Immature natural killer cell (primary cell): Measurements from ENCODE around the gene SRPK2. TPM values are rescaled to one million over a fixed set of nuclear protein-coding genes. Genes with fewer than 3 reads are reported as not detected.
A peak's percentile ranks its signal among the peaks of the same experiment; 100 is the strongest.

Experiments used
- DNase-seq, 3 donors: peaks; one replicate each; pipeline ENCODE4 v3.0.0; 2022; ENCODE audit warnings: mixed read lengths in 1 of 3
- H3K27ac Mint-ChIP-seq, 6 donors: one replicate each; pipeline ENCODE4 v1.8.0; 2020; ENCODE audit warnings: mixed read lengths in 6 of 6, mild to moderate bottlenecking in 5 of 6, inconsistent platforms in 4 of 6, moderate library complexity in 3 of 6
- H3K27me3 Mint-ChIP-seq, 3 donors: one replicate each; pipeline ENCODE4 v1.8.0; 2020 to 2021; ENCODE audit warnings: low read depth in 3 of 3, mild to moderate bottlenecking in 3 of 3, mixed read lengths in 3 of 3, moderate library complexity in 3 of 3, inconsistent platforms in 1 of 3
- H3K36me3 Mint-ChIP-seq, 3 donors: one replicate each; pipeline ENCODE4 v1.8.0; 2020; ENCODE audit warnings: mixed read lengths in 3 of 3, inconsistent platforms in 2 of 3, mild to moderate bottlenecking in 2 of 3
- H3K4me1 Mint-ChIP-seq, 2 donors: one replicate each; pipeline ENCODE4 v1.8.0; 2020; ENCODE audit warnings: inconsistent platforms in 2 of 2, mild to moderate bottlenecking in 2 of 2, mixed read lengths in 2 of 2, moderate library complexity in 1 of 2
- H3K4me3 Mint-ChIP-seq, 5 donors: one replicate each; pipeline ENCODE4 v1.8.0; 2020; ENCODE audit warnings: mild to moderate bottlenecking in 5 of 5, mixed read lengths in 5 of 5, inconsistent platforms in 3 of 5, moderate library complexity in 3 of 5
- H3K9me3 Mint-ChIP-seq, 6 donors: one replicate each; pipeline ENCODE4 v1.8.0; 2020; ENCODE audit warnings: mild to moderate bottlenecking in 6 of 6, mixed read lengths in 6 of 6, inconsistent platforms in 4 of 6, moderate library complexity in 3 of 6
- polyA plus RNA-seq, 3 donors: library from polyadenylated mRNA; unstranded; fragments of 300-500 nt; fragmentation: Illumina TruSeq; gene quantifications; one replicate each; pipeline ENCODE4 v1.2.3, GENCODE V29; 2021

SRPK2 gene
- polyA plus RNA-seq, 3 donors from 2014 or later = 51.5 to 92.2 (median 64.1) TPM

DNA sequence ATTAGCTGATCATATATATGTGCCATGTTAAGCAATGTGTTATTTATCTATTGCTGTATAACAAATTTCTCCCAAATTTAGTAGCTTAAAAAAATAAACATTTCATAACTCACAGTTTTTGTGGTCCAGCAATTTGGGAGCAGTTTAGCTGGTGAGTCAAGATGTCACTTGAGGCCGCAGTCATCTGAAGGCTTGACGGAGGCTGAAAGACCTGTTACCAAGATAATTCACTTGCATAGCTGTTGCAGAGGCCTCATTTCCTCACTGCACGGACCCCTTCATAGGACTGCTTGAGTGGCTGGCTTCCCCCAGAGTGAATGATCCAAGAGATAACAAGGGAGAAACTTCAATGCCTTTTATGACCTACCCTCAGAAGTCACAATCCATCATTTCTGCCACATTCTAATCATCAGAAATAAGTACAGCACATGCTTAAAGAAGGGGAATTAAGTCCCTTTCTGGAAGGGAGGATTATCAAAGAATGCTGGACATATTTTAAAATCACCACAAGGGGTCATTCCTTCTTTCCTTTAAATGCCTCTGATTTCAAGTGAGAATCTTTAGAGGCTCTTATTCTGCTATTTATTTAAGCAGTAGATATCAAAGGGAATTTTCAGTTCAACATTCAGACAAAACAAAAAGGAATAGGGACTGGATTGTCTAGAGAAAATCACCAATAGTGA is 10.5 kb upstream of the SRPK2 start:
- no peak overlapping the region for H3K4me3 Mint-ChIP-seq
- no peaks in the 10 kb centered on the region for H3K4me1 Mint-ChIP-seq
- H3K27ac Mint-ChIP-seq = no peak overlapping the region
- no peak for DNase-seq
- H3K9me3 Mint-ChIP-seq = no peaks in the 10 kb centered on the region
- H3K27me3 Mint-ChIP-seq = no peaks in the 10 kb centered on the region
- no peaks in the 10 kb centered on the region for H3K36me3 Mint-ChIP-seq

DNA sequence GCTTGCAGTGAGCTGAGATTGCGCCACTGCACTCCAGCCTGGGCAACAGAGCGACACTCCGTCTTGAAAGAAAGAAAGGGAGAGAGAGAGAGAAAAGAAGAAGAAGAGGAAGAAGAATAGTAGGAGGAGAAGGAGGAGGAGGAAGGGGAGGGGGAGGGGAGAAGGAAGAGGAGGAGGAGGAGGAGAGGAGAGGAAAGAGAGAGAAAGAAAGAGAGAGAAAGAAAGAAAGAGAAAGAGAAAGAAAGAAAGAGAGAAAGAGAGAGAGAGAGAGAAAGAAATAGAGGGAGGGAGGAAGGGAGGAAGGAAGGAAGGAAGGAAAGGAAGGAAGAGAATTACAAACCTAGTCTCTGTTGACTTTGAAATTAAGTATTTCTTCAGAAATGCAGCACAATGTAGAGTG is 7.8 kb upstream of the SRPK2 start:
- H3K36me3 Mint-ChIP-seq = no peaks in the 10 kb centered on the region
- no peaks in the 10 kb centered on the region for H3K4me1 Mint-ChIP-seq
- no peak overlapping the region for H3K27ac Mint-ChIP-seq
- no peaks in the 10 kb centered on the region for H3K9me3 Mint-ChIP-seq
- H3K4me3 Mint-ChIP-seq = no peak overlapping the region
- no peak for DNase-seq
- no peaks in the 10 kb centered on the region for H3K27me3 Mint-ChIP-seq

DNA sequence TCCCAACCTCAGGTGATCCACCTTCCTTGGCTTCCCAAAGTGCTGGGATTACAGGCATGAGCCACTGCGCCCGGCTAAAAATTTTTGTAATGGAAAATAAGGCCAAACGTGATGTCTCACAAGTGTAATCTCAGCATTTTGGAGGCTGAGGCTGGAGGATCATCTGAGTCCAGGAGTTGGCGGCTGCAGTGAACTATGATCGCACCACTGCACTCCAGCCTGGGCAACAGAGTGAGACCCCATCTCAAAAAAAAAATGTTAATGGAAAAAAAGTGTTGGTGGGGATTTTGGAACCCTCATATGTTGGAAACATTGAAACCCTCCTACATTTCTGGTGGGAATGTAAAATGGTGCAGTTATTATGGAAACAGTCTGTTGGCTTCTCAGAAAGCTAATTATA is 2.7 kb upstream of the SRPK2 start:
- Mint-ChIP-seq H3K4me1 (peaks cover 14 to 20% of the 10 kb centered on the region in 2 donors), H3K27me3 (peaks cover 3 to 9% (median 4%) of the 10 kb centered on the region in 3 donors), H3K36me3 (no peaks in the 10 kb centered on the region), H3K4me3 (no peak overlapping the region), H3K9me3 (no peaks in the 10 kb centered on the region), H3K27ac (peak overlapping the region in 1 of 6 donors; percentile 29)
- no peak for DNase-seq

DNA sequence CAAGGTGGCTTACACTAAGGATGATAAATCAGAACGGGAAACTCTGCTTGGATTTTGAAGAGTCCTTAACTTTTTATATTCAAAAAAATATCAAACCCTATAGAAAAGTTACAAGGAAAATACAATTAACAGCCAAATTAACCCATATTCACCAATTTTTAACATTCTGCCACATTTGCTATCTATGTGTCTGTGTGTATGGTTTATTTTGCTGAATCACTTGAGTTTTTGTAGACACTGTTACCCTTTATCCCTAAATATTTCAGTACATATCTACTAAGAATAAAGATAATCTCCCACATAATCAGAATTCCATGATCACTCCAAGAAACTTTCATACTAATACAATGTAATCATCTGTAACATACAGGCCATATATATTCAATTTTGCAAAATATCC is 1.2 kb upstream of the SRPK2 start:
- Mint-ChIP-seq H3K4me1 (peaks cover 22 to 29% of the 10 kb centered on the region in 2 donors), H3K27me3 (peaks cover 3 to 9% (median 4%) of the 10 kb centered on the region in 3 donors), H3K36me3 (peaks cover 0 to 6% (median 3%) of the 10 kb centered on the region in 3 donors), H3K9me3 (no peaks in the 10 kb centered on the region), H3K27ac (peak overlapping the region in 4 of 6 donors; percentile 14 to 97 (median 70)), H3K4me3 (peak overlapping the region; percentile 40 to 98 (median 97))
- no peak for DNase-seq

DNA sequence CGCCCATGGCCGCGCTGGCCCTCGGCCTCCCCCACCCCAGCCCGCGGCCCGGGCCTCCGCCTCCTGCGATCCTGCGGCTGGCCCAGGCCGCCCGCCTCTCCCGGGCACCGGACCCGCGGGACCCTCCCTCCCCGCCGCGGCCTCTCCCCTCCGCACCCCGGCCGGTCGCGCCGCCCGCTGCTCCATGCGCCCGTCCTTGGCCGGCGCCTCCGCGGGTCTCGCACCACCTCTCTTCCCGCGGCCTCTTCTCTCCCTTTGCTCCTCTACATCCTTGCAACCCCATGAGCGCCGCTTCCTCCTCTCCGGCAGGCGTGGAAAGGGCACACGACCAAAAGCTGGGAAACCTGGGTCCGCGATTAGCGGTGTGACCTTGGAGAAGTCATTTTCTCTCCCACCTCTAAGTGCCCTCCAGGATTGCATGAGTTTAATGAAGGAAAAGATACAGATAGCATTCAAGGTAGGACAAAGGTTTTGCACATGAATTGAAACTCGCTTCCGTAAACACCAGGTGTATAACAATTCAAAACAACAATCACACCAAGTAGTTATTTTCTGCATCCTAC is 448 bp upstream of the SRPK2 start:
- peaks cover 0 to 6% (median 3%) of the 10 kb centered on the region in 3 donors for H3K36me3 Mint-ChIP-seq
- H3K27me3 Mint-ChIP-seq = peaks cover 3 to 9% (median 4%) of the 10 kb centered on the region in 3 donors
- peak in 2 of 3 donors; percentile 30 to 40 for DNase-seq
- peak overlapping the region; percentile 49 to 97 (median 92) for H3K27ac Mint-ChIP-seq
- H3K4me3 Mint-ChIP-seq = peak overlapping the region; percentile 93 to 98 (median 97)
- H3K9me3 Mint-ChIP-seq = no peaks in the 10 kb centered on the region
- peaks cover 27 to 35% of the 10 kb centered on the region in 2 donors for H3K4me1 Mint-ChIP-seq

DNA sequence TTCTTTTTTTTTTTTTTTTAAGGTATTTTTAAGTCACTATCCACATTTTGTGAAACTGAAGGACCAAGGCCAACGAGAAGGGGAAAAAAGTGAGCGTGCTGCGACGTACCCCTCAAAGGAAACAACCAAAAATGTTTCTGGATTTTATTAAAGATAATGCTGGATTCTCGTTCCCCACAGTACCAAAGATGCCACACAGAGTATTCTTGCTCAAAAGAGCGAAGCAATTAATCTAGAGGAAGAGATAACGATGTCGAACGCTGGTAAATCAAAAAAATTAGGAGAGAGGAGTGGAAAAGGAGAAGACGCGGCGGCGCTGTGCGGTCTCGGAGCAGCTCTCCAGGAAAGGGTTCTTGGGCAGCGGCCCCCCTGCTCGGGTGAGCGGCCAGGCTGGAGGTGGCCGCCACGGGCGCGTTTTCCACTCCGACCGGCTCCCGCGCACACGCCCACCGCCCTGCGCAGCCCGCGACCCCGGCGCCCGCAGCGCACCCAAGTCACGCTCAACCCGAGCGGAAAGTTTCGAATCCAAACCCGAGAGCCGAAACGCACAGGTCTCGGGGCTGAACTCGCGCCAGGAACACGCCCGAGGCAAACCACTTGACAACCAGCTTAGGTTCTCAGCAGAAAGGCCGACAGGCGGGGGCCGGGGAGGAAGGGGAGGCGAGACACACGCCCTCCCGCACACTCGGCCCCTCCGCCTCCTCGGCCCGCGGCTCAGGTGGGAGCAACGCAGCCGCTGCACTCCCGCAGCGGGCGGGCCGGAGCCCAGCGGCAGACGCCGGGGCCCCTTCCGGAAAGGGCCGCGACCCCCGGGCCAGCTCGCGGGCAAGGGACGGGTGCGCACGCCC is 989 bp downstream of the SRPK2 start:
- peak overlapping the region; percentile 83 to 95 (median 87) for H3K27ac Mint-ChIP-seq
- H3K4me1 Mint-ChIP-seq = peaks cover 33 to 44% of the 10 kb centered on the region in 2 donors
- H3K9me3 Mint-ChIP-seq = no peaks in the 10 kb centered on the region
- DNase-seq = peak; percentile 70 to 76 (median 73)
- H3K4me3 Mint-ChIP-seq = peak overlapping the region; percentile 91 to 98 (median 93)
- H3K27me3 Mint-ChIP-seq = peaks cover 3 to 9% (median 4%) of the 10 kb centered on the region in 3 donors
- H3K36me3 Mint-ChIP-seq = peaks cover 0 to 6% (median 3%) of the 10 kb centered on the region in 3 donors

DNA sequence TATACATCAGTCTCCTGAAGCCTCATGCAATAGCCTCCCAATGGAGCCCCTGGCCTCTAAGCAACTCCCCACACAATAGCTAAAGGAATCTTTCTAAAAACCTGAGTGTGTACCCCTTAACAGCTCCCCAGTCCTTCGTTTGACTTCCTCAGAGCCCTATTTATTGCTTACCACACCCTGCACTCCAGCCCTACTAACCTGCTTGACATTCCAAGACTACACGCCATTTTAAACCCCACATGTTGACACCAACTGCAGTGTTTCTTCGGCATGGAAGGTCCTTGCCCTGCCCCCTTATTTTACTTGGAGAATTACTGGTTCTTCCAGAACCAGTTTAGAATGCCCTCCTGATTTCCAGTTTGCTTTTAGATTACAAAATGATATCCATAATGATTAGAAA is 10.8 kb downstream of the SRPK2 start:
- DNase-seq = no peak
- Mint-ChIP-seq H3K27me3 (no peaks in the 10 kb centered on the region), H3K9me3 (peaks cover 0 to 1% (median 0%) of the 10 kb centered on the region in 6 donors), H3K27ac (peak overlapping the region in 2 of 6 donors; percentile 35 to 40), H3K4me3 (no peak overlapping the region), H3K4me1 (peaks cover 63 to 77% of the 10 kb centered on the region in 2 donors), H3K36me3 (no peaks in the 10 kb centered on the region)

DNA sequence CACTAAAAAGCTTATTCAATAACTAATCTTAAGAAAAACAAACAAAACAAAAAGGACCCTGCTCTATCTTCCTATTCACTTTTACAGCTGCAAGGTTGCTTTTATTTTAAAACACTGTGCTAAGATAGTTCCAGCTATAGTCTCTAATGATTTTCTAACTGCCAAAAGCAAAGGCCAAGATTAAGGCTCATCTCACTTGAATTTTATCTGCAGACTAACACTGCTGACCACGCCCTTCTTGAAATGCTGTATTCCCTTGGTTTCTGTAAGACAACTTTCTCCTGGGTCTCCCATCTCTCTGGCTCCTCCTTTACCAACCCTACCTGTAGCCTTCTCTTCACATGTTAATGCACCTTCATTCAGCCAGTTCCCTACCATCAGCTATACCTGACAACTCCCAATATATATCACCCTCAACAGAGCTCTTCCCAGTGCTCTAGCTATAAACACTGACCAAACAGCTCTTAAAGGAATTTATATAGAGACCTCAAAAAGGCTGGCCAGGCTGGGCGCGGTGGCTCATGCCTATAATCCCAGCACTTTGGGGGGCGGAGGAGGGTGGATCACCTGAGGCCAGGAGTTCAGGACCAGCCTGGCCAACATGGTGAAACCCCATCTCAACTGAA is 11.7 kb downstream of the SRPK2 start:
- no peak for DNase-seq
- Mint-ChIP-seq H3K27me3 (no peaks in the 10 kb centered on the region), H3K4me3 (peak overlapping the region in 1 of 5 donors; percentile 2), H3K9me3 (peaks cover 0 to 1% (median 0%) of the 10 kb centered on the region in 6 donors), H3K27ac (peak overlapping the region in 3 of 6 donors; percentile 4 to 33 (median 21)), H3K36me3 (no peaks in the 10 kb centered on the region), H3K4me1 (peaks cover 60 to 79% of the 10 kb centered on the region in 2 donors)

DNA sequence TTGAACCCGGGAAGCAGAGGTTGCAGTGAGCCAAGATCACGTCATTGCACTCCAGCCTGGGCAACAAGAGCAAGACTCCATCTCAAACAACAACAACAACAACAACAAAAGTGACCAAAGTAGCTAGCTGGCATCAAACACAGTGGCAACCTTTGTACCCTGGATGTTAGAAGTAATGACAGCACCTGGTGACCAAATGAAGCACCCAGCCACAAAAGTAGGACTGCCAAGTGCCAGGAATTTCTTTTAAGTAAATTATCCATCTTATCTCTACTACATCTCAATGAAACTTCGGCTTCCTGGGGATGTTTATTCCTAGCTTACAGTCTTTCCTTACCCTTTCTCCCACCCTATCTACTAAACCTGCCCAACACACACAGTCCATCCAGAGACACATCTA is 18.8 kb downstream of the SRPK2 start:
- Mint-ChIP-seq H3K36me3 (no peaks in the 10 kb centered on the region), H3K4me3 (peak overlapping the region in 1 of 5 donors; percentile 7), H3K27ac (peak overlapping the region in 4 of 6 donors; percentile 9 to 88 (median 78)), H3K27me3 (no peaks in the 10 kb centered on the region), H3K9me3 (no peaks in the 10 kb centered on the region), H3K4me1 (peaks cover 53 to 73% of the 10 kb centered on the region in 2 donors)
- DNase-seq = no peak

DNA sequence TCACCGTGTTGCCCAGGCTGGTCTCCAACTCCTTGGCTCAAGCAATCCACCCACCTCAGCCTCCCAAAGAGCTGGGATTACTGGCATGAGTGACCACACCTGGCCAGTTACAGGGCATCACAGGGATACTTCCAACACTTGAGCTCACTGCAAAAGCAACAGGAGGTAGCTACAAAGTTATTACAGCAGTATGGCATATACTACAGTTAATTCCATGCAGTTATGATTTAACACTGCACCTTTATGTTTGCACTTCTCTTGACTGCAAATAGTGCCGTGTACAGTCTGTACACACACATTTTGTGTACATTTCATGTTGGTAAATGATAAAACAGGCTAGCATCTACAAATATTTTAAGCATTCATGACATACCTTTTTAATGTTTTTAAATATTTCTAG is 21.3 kb downstream of the SRPK2 start:
- Mint-ChIP-seq H3K27ac (no peak overlapping the region), H3K4me1 (peaks cover 53 to 66% of the 10 kb centered on the region in 2 donors), H3K27me3 (no peaks in the 10 kb centered on the region), H3K4me3 (no peak overlapping the region), H3K9me3 (peaks cover 0 to 1% (median 0%) of the 10 kb centered on the region in 6 donors), H3K36me3 (peaks cover 0 to 4% (median 3%) of the 10 kb centered on the region in 3 donors)
- no peak for DNase-seq

DNA sequence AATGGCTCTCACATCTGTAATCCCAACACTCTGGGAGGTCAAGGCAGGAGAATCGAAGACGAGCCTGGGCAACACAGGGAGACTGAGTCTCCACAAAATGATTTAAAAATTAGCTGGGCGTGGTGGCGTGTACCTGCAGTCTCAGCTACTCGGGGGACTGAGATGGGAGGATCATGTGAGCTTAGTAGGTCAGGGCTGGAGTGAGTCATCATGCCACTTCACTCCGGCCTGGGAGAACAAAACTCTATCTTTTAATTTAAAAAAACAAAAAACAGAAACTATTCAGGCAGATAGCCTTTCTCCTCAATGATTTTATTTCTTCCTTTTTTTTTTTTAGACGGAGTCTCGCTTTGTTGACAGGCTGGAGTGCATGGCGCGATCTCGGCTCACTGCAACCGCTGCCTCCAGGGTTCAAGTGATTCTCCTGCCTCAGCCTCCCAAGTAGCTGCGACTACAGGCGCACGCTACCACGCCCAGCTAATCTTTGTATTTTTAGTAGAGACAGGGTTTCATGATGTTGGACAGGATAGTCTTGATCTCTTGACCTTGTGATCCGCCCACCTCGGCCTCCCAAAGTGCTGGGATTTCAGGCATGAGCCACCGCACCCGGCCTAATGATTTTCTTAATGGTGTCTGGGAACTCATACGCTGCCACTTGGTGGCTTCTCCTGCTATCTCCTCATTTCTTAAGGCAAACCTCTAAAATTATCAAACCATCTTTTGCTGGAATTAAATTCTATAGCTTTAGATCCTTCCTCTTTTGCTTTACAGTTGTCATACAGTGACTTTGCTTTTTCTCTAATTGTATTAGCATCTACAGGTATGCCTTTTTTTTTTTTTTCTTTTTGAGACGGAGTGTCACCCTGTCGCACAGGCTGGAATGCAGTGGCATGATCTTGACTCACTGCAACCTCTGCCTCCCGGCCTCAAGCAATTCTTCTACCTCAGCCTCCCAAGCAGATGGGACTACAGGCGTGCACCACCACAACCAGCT is 22.9 kb downstream of the SRPK2 start:
- peaks cover 0 to 2% (median 0%) of the 10 kb centered on the region in 3 donors for H3K27me3 Mint-ChIP-seq
- H3K4me3 Mint-ChIP-seq = peak overlapping the region in 1 of 5 donors; percentile 15
- peaks cover 0 to 2% (median 0%) of the 10 kb centered on the region in 6 donors for H3K9me3 Mint-ChIP-seq
- no peak for DNase-seq
- H3K4me1 Mint-ChIP-seq = peaks cover 62 to 71% of the 10 kb centered on the region in 2 donors
- H3K36me3 Mint-ChIP-seq = peaks cover 0 to 4% (median 3%) of the 10 kb centered on the region in 3 donors
- peak overlapping the region in 3 of 6 donors; percentile 48 to 73 (median 62) for H3K27ac Mint-ChIP-seq

DNA sequence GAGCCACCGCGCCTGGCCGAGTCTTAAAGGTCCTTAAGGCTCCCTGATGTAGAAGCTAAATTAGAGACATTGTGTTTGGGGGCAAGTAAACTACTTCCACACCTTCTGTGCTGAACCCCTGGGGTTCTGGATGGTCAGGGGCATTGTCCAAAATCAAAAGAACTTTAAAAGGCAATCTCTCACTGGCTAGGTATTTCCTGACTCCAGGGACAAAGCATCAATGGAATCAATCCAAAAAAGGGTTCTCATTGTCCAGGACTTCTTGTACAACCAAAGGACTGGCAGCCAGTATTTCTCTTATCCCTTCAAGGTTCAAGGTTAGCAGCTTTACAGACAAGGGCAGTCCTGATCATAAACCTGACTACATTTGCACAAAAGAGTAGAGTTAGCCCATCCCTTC is 24.0 kb downstream of the SRPK2 start:
- DNase-seq = no peak
- Mint-ChIP-seq H3K4me1 (peaks cover 68 to 73% of the 10 kb centered on the region in 2 donors), H3K27ac (peak overlapping the region in 2 of 6 donors; percentile 31 to 36)

More for the DNA sequence above, 24.0 kb downstream of the SRPK2 start:
- Mint-ChIP-seq H3K4me3 (no peak overlapping the region), H3K27me3 (peaks cover 0 to 2% (median 0%) of the 10 kb centered on the region in 3 donors), H3K9me3 (peaks cover 0 to 2% (median 0%) of the 10 kb centered on the region in 6 donors), H3K36me3 (peaks cover 3 to 4% (median 4%) of the 10 kb centered on the region in 3 donors)
